SIG-M5 (cell line): Measurements from ENCODE around the gene NRBP1.

ENCODE experiments used
- DNase-seq: peaks from one replicate; lab custom pipeline; 2025; lab: John Stamatoyannopoulos, UW

NRBP1 gene

GRCh38 chr2:27428213-27428977 is at the start of gene NRBP1:
NRBP1 (plus strand) TSS chr2:27428631; CDS start chr2:27433274, 4,643 bp downstream.
- DNase-seq: peak; percentile 36

- no peak for DNase-seq
These were observed 49.6 kb upstream of the NRBP1 start for GRCh38 chr2:27378809-27379290.

- DNase-seq: no peak
These were observed 49.0 kb upstream of the NRBP1 start for GRCh38 chr2:27379383-27379835.

GRCh38 chr2:27379836-27380625 is 48.4 kb upstream of the NRBP1 start:
- no peak for DNase-seq

- DNase-seq: peak; percentile 38
These were observed 47.5 kb upstream of the NRBP1 start, which contains the start of gene ZNF513 for GRCh38 chr2:27380626-27381545. ZNF513 (minus strand) TSS chr2:27380734; CDS start chr2:27380526, 208 bp downstream.

- DNase-seq: no peak
These were observed 46.8 kb upstream of the NRBP1 start for GRCh38 chr2:27381577-27382181.

- no peak for DNase-seq
These were observed 37.4 kb upstream of the NRBP1 start for GRCh38 chr2:27390822-27391679.

GRCh38 chr2:27393225-27393624 is 35.2 kb upstream of the NRBP1 start:
- DNase-seq: no peak

- no peak for DNase-seq
These were observed 29.5 kb upstream of the NRBP1 start for GRCh38 chr2:27398962-27399361.

GRCh38 chr2:27400348-27401135 is 27.9 kb upstream of the NRBP1 start:
- no peak for DNase-seq

- no peak for DNase-seq
These were observed 20.5 kb upstream of the NRBP1 start for GRCh38 chr2:27407798-27408491.

- DNase-seq: no peak
These were observed 19.7 kb upstream of the NRBP1 start for GRCh38 chr2:27408601-27409320.

GRCh38 chr2:27409321-27410073 is 18.9 kb upstream of the NRBP1 start, which contains the start of gene PPM1G:
PPM1G (minus strand) TSS chr2:27409591; CDS start chr2:27409422, 169 bp downstream.
- peak; percentile 60 for DNase-seq

GRCh38 chr2:27412419-27413152 is 15.8 kb upstream of the NRBP1 start:
- no peak for DNase-seq

- no peak for DNase-seq
These were observed 12.3 kb upstream of the NRBP1 start for GRCh38 chr2:27416151-27416550.

- DNase-seq: no peak
These were observed 7.4 kb upstream of the NRBP1 start for GRCh38 chr2:27420996-27421395.
